H1 (cell line): ENCODE results near the gene SH3RF2.

Source experiments
- CTCF ChIP-seq, 3 experiments: IDR thresholded peaks; 1 replicate in 2 of 3; 2 replicates in 1 of 3; pipeline versions ENCODE4 v1.5.1 to v1.6.1; 2011; ENCODE audit warnings: low read length in 3 of 3, mild to moderate bottlenecking in 3 of 3, inconsistent platforms in 2 of 3, low read depth in 1 of 3, moderate library complexity in 1 of 3; ENCODE audit not compliant: insufficient read depth in 1 of 3; ENCODE audit errors: control extremely low read depth in 1 of 3
- EZH2 ChIP-seq: fragments of 200-600 bp; sonication (generic); IDR thresholded peaks from 2 replicates; pipeline ENCODE4 v1.7.1; 2012; ENCODE audit warnings: low read depth, mild to moderate bottlenecking, moderate library complexity, low read length, inconsistent platforms; ENCODE audit not compliant: severe bottlenecking
- GABPA ChIP-seq: IDR thresholded peaks from 2 replicates; pipeline ENCODE4 v1.6.1; 2011; ENCODE audit warnings: mild to moderate bottlenecking, low read length, moderate library complexity, borderline replicate concordance; ENCODE audit not compliant: insufficient read depth
- KDM1A ChIP-seq: fragments of 200-600, 300-600 bp; sonication (generic); IDR thresholded peaks from 2 replicates; pipeline ENCODE4 v1.7.1; 2016; ENCODE audit warnings: mild to moderate bottlenecking, low read length, borderline replicate concordance
- POLR2A ChIP-seq, 2 experiments: IDR thresholded peaks; 1 replicate in 1 of 2; 2 replicates in 1 of 2; pipeline ENCODE4 v1.6.1; 2011; ENCODE audit warnings: low read depth in 2 of 2, low read length in 2 of 2, mild to moderate bottlenecking in 2 of 2; ENCODE audit errors: control extremely low read depth in 1 of 2
- POLR2AphosphoS5 ChIP-seq: IDR thresholded peaks from 2 replicates; pipeline ENCODE4 v1.6.1; 2011; ENCODE audit warnings: low read depth, low read length
- SIN3A ChIP-seq, 2 experiments: IDR thresholded peaks in 1 of 2; conservative IDR thresholded peaks in 1 of 2; 2 replicates each; pipeline ENCODE4 v1.6.1; 2011 to 2012; ENCODE audit warnings: low read length in 2 of 2, improper control_type of control experiment in 1 of 2, low read depth in 1 of 2, mild to moderate bottlenecking in 1 of 2
- SP1 ChIP-seq: IDR thresholded peaks from 2 replicates; pipeline ENCODE4 v1.6.1; 2011; ENCODE audit warnings: low read depth, low read length
- SRF ChIP-seq: IDR thresholded peaks from 2 replicates; pipeline ENCODE4 v1.6.1; 2011; ENCODE audit warnings: mild to moderate bottlenecking, low read depth, low read length, moderate library complexity
- TEAD4 ChIP-seq: IDR thresholded peaks from 2 replicates; pipeline ENCODE4 v1.6.1; 2012; ENCODE audit warnings: low read depth, low read length, inconsistent platforms, mixed read lengths
- YY1 ChIP-seq: IDR thresholded peaks from 2 replicates; pipeline ENCODE4 v1.6.1; 2011; ENCODE audit warnings: low read depth, mild to moderate bottlenecking, low read length

- TF ChIP-seq SP1, result no peak
- TF ChIP-seq SRF, result no peak
- TF ChIP-seq POLR2A (IDR thresholded peaks at IDR 0.05; ENCODE audit: control extremely low read depth in 1 of 2, low read depth in 2 of 2, low read length in 2 of 2), result no peak
- TF ChIP-seq KDM1A, result no peak
- no peak for TF ChIP-seq CTCF (IDR thresholded peaks at IDR 0.05; ENCODE audit: control extremely low read depth in 1 of 3, insufficient read depth in 1 of 3, low read depth in 1 of 3, low read length in 3 of 3)
- TF ChIP-seq GABPA, result no peak
- TF ChIP-seq YY1, result no peak
- no peak for TF ChIP-seq TEAD4
- TF ChIP-seq EZH2, result no peak
- TF ChIP-seq POLR2AphosphoS5, result no peak
- no peak for TF ChIP-seq SIN3A (conservative IDR thresholded peaks at IDR 0.05 in 1 of 2, IDR thresholded peaks at IDR 0.05 in 1 of 2; ENCODE audit: low read depth in 1 of 2, low read length in 2 of 2)
Observed at GRCh38 chr5:146016764-146017484, 80.5 kb downstream of the SH3RF2 start.
